ENCODE results near the gene DDX18.

DDX18 gene

DNA sequence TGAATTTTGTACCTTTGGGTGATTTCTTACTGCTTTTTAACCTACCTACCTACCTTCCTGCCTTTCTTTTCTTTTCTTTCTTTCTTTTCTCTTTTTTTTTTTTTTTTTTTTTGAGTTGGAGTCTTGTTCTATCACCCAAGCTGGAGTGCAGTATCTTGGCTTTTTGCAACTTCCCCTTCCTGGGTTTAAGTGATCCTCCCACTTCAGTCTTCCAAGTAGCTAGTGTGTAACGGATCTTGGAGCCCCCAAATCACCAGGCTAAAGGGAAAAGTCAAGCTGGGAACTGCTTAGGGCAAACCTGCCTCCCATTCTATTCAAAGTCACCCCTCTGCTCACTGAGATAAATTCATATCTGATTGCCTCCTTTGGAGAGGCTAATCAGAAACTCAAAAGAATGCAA is 61.3 kb downstream of the DDX18 start:
- DNase-seq (ENCODE audit: low spot score): no peak
- in situ Hi-C loops (cut with MboI; ENCODE audit: low pct_unique_long_range_greater_than_20kb, low sequenced_read_pairs, unreplicated experiment): no loop called here
- TF ChIP-seq, protein P1, sequence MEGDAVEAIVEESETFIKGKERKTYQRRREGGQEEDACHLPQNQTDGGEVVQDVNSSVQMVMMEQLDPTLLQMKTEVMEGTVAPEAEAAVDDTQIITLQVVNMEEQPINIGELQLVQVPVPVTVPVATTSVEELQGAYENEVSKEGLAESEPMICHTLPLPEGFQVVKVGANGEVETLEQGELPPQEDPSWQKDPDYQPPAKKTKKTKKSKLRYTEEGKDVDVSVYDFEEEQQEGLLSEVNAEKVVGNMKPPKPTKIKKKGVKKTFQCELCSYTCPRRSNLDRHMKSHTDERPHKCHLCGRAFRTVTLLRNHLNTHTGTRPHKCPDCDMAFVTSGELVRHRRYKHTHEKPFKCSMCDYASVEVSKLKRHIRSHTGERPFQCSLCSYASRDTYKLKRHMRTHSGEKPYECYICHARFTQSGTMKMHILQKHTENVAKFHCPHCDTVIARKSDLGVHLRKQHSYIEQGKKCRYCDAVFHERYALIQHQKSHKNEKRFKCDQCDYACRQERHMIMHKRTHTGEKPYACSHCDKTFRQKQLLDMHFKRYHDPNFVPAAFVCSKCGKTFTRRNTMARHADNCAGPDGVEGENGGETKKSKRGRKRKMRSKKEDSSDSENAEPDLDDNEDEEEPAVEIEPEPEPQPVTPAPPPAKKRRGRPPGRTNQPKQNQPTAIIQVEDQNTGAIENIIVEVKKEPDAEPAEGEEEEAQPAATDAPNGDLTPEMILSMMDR (IDR thresholded peaks at IDR 0.05; ENCODE audit: extremely low read depth, insufficient read depth, missing control alignments): no peak

DNA sequence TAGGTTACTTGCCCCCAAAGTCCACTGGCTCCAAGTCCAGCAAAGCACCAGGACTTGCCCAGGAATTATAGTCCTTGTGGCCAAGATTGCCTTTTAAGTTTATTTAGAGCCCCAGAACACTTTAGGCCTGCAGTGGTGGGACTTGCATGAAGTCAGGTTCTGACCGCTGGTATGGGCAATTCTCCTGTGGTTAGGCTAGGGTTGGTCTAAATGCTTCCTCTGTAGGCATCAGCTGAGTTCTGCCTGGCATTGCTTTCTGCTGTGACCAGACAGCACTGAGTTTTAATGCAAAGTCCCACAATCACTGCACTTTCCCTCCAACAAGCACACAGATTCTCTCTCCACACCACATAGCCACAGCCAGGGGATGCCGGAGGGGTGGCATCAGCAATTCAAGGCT is 64.5 kb downstream of the DDX18 start:
- TF ChIP-seq, protein P1 (IDR thresholded peaks at IDR 0.05; ENCODE audit: extremely low read depth, insufficient read depth, missing control alignments): no peak
- in situ Hi-C loops (cut with MboI; ENCODE audit: low pct_unique_long_range_greater_than_20kb, low sequenced_read_pairs, unreplicated experiment): no loop called here
- DNase-seq (ENCODE audit: low spot score): no peak

All from GM13977 (cell line).